Loucy (cell line): ENCODE data around the gene RTBDN.

Source experiments
- EZH2phosphoT487 ChIP-seq: fragments of 200-600 bp; IDR thresholded peaks from 2 replicates; pipeline ENCODE4 v1.6.1; 2018; ENCODE audit warnings: antibody characterized with exemption, mild to moderate bottlenecking, moderate library complexity, borderline replicate concordance
- TF ChIP-seq, protein P1 (sequence below): fragments of 200-600 bp; sonication (generic); conservative IDR thresholded peaks from 2 replicates; pipeline ENCODE4 v1.5.1; 2014; ENCODE audit warnings: mild to moderate bottlenecking, antibody characterized with exemption, low read length

DNA sequence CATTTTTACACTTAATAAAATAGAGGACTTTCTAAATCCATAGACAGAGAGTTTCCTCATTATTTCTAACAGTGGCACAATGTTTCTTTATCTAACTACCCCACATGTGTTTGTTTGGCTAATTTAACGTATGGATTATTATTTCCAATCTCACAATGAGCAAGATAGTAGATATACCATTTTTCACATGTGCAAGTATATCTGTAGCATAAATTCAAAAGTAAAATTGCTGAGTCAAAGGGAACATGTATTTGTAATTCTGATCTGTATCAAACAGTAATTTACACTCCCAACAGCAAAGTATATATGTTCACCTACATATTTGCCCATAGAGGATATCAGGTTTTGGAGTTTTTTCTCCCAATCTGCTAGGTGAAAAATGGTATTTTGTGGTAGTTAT lies 22.3 kb upstream of the RTBDN start:
- TF ChIP-seq, protein P1, sequence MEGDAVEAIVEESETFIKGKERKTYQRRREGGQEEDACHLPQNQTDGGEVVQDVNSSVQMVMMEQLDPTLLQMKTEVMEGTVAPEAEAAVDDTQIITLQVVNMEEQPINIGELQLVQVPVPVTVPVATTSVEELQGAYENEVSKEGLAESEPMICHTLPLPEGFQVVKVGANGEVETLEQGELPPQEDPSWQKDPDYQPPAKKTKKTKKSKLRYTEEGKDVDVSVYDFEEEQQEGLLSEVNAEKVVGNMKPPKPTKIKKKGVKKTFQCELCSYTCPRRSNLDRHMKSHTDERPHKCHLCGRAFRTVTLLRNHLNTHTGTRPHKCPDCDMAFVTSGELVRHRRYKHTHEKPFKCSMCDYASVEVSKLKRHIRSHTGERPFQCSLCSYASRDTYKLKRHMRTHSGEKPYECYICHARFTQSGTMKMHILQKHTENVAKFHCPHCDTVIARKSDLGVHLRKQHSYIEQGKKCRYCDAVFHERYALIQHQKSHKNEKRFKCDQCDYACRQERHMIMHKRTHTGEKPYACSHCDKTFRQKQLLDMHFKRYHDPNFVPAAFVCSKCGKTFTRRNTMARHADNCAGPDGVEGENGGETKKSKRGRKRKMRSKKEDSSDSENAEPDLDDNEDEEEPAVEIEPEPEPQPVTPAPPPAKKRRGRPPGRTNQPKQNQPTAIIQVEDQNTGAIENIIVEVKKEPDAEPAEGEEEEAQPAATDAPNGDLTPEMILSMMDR: no peak
- TF ChIP-seq EZH2phosphoT487: no peak
